GM19023 (cell line): ENCODE data around the gene UCHL3.
"Not testable (repeated sequence)": the region's sequence is repeated elsewhere in the genome, so short reads cannot be mapped to it uniquely, and the experiment has no call there.

ENCODE experiments used
- ATAC-seq: cut with Tn5 transposase; IDR thresholded peaks from one replicate; pipeline ENCODE4 v1.9.1; 2021; ENCODE audit warnings: mild to moderate bottlenecking, moderate library complexity; ENCODE audit not compliant: unreplicated experiment

The UCHL3 gene

GRCh38 chr13:75549262-75550158, at the start of gene UCHL3:
TSS of gene UCHL3 (plus strand) at chr13:75549791. CDS start at chr13:75549821, 30 bp downstream.
- ATAC-seq = peak; percentile 97

DNA sequence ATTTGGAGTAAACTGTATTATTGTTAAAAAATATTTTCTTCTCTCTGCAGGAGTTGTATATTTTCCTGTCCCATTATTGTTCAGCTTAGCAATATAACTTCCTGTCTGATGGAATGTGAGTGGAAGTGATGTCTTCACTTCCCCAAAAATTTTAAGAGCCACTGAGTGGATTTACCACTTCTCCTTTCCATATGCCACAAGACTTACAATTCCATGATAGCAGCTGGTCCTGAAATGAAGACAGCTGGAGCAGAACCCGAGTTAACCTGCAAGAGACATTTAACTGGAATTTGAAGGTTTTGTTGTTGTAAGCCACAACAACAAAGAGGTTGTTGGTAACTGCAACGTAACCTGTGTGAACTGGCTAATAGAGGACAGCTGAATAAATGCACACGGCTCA, 44.3 kb upstream of the UCHL3 start:
- ATAC-seq = no peak

GRCh38 chr13:75506018-75506417, 43.6 kb upstream of the UCHL3 start:
- ATAC-seq = no peak

DNA sequence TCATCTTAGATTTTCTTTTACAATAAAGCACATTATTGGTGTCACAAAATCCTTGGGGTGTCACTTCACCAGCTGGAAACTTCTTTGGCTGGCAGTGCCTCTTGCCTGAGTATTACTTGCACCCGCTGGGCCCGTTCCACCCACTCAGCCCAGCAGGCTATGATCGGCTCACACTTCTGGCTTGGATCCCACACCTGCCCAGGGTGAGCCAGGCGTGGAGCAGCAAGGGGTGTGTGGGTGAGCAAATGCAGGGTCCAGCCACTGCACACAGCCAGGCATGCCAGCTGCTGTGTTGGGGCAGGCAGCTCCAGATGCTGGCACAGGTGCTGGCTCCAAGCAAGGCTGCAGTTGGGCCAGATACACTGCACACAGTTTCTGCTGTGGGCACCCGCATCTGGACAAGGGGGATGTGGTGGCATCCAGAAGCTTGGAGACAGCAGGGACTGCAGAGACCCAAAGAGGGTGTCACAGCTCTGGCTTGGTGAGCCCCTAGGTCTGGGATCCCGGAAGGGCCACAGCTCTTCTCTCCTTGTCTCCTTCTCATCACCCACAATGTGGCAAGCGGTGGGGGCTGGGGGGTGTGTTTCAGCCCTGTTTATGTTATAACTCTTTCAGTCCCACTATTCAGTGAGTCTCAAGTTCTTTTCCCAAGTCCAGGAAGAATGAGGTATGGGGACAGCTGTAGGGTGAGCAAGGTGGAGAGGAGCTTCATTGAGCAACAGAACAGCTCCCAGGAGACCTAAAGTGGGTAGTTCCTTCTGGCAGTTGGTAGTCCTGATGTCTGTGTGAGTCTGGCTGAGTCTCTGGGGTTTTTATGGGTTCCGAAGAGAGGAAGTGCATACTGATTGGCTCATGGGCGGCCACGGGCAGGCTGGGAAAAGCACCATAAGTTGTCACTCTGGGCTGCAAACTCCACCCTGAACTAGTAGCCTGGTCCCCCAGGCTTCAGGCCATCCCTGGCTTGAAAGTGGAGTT, 42.3 kb upstream of the UCHL3 start:
- no peak for ATAC-seq

- no peak for ATAC-seq
Measured at GRCh38 chr13:75508002-75508548, 41.5 kb upstream of the UCHL3 start.

DNA sequence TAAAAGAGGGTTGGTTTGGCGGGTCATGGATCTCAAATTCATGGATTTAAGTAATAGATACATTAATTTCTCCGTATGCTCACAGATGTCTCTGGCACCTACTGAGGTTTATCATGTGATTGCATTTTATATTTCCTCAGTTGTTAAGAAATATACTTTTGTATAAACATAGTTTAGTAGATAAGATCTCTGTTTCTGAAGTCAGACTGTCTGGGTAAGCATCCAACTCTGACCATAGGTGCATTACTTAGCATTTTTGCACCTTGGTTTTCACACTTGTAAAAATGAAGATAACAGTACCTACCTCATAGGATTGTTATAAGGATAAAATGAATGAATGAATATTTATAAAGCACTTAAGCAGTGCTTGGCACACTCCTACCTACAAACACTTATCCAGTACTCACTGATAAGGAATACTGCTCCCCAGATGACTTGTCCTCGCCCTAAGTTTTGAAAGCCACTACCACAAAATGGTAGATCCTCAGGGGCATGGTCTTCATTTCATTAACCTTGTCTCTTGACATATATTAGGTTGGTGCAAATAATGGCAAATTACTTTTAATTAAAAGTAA, 38.5 kb upstream of the UCHL3 start:
- ATAC-seq = no peak

DNA sequence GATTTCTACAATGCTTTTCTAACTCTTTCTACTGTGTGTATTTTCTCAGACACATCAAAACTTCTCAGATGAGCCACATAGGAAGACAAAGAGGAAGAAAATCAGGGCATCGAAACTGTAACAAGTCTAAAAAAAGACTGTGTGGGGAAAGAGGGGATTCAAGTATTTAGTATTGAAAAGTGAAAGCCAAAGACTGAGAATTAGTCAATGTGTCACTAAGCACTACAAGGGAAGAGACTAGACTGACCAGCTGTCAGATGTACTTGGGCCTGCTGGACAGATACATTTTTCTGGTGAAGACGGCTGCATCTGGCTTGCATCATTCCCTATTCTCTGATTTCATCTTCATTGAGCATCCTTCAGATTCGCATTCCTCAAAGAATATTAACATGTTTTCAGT, 37.3 kb upstream of the UCHL3 start:
- ATAC-seq = peak; percentile 86

GRCh38 chr13:75513271-75513670, 36.3 kb upstream of the UCHL3 start:
- ATAC-seq = no peak

- ATAC-seq = no peak
Measured at GRCh38 chr13:75514080-75514995, 35.3 kb upstream of the UCHL3 start.

DNA sequence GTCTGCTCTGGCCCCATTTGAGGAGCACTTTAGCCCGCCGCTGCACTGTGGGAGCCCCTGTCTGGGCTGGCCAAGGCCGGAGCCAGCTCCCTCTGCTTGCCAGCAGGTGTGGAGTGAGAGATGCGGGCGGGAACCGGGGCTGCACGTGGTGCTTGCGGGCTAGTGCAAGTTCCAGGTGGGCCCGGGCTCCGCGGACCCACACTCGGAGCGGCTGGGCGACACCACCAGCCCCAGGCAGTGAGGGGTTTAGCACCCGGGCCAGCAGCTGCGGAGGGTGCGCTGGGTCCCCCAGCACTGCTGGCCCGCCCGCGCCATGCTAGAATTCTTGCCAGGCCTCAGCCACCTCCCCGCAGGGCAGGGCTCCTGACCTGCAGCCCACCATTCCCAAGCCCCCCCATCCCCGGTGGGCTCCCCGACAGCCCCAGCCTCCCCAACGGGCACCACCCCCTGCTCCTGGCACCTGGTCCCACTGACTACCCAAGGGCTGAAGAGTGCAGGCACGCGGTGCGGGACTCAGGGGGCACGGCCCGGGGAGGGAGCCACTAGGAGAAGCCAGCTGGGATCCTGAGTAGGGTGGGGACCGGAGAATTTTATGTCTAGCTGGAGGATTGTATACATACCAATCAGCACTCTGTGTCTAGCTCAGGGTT, 31.0 kb upstream of the UCHL3 start:
- no peak for ATAC-seq

GRCh38 chr13:75521956-75522355, 27.6 kb upstream of the UCHL3 start:
- ATAC-seq = no peak

DNA sequence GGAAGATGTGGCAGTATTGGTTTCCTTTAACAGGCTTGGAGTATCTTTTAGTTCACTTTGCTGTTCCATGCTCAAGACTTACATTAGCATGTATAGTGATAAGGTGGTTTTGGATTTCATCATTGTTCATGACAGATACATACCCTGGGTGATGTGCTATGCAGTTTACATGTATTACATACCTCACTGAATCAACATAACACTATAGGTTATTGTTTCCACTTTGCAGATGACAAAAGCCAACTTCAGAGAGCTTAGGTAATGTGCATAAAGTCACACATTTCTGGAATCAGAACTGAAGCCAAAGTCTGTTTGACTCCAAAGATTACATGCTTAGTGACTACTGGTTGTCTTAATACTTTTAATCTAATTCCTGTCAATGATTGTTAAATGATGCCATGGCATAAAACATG, 19.0 kb upstream of the UCHL3 start:
- ATAC-seq = no peak

DNA sequence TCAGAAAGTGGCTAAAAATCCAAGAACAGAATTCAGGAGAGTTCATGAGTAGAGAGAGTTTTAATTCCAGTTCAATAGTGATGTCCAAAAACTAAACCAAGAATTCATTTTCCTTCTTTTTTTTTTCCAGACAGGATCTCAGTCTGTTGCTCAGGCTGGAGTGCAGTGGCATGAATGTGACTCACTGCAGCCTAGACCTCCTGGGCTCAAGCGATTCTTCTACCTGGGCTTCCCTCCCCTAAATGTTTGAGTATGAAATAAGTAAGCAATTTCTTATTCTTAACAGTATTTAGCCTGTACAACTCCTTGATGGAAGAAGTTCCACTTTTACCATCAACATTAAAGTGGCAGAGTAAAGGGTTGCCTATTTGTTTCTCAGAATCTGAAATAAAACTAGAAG, 15.7 kb upstream of the UCHL3 start:
- no peak for ATAC-seq

DNA sequence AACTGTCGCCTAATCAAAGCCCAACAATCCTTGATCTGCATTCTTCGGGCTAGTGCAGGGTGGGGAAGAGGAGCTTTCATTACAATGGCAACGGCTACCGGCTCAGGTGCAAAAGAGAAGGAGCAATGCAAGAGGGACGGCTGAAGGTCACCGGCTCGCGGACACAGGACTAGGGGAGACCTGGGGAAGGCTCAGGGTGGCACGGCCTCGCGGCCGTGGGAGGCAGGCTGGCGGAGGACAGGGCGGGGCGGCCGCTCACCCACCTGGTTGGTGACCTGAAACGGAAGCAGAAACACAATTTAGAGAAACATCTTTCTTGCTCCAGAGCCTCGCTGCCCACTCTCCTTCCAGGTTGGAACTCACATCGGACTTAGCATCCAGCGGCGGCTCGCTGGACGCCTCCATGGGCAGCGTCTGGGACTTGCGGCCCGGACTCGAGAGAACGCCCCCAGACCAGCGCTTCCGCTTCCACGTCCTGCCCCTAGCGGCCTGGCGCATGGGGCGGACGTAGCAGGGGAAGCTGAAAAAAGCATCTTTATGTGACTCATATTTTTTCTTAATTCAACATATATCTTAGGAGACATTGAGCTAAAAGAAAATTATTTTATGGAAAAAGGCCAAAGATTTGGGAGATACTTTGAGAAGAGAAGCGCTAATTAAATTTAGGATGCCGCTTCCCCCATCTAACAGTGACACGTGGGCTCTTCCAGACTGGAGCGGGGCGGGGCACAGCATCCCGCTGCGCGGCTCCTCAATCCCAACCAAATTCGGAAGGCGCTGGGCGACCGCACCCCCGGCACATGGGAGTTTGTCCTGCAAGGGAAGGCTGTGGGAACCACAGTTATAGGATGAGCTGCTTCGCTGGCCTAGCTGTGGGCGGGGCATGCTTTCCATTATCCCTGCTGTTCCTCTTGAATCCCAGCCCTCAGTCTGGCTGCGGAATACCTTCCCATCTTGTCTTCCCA, 11.9 kb upstream of the UCHL3 start, which contains the start of gene COMMD6:
COMMD6 (minus strand) TSS at position 441 of the 965 bp plus-strand sequence; CDS start at position 405, 36 bp downstream.
- peak; percentile 99 for ATAC-seq

DNA sequence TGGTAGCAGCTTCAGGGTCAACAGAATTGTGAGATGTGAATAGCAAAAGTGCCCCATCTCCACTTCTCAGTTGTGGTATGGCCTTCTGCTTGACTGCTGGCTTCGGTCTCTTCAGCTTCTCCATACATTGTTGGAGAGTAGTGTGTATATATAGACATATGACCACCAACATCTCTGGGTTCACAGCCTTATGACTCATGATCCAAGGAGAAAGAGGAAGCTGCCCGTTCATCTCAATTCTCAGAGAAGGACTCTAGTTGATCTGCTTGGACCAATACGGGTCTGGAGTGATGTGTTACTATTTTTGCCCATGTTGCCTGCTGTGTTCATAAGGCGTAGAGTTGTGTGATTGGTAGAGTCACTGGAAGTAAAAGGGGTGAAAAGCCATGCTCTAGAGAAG, 8.3 kb upstream of the UCHL3 start:
- no peak for ATAC-seq

DNA sequence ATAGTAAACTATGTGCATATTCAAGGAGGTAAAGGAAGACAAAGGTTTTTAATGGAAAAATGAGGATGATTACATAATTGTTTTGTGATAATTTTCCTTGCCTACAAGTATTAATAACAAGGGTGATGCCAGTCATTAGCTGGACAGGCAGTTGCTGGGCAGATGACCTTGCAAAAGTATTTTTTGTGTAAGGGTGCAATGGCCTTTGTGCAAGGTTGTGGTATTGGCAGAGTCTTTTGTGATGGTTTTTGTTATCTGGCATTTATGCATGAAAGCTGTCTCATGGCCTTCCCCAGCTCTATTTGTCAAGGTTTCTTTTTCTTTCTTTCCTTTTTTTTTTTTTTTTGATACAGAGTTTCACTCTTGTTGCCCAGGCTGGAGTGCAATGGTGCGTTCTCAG, 7.6 kb upstream of the UCHL3 start:
- no peak for ATAC-seq

DNA sequence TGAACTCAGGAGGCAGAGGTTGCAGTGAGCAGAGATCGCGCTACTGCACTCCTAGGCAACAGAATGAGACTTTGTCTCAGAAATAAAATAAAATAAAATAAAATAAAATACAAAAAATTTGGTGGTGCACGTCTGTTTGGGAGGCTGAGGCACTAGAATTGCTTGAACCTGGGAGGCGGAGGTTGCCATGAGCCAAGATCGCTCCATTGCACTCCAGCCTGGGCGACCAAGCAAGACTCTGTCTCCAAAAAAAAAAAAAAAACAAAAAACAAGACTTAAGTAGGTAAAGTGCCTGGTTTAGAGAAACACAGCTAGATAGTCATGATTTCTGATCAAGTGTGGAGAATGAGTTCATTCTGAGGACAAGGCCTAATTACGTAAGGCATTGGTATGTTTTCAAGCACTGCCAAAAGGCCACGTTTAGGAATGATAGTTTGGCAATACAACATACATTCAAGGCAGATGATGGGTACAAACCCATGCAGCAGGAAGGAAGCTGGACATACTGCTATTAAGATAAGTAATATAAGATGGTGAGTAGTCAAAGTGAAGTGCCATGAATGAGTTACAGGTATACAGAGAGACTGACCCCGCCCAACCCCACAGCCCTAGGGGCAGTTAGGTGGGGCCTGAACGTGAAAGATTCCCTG, 4.8 kb upstream of the UCHL3 start:
- ATAC-seq = no peak

DNA sequence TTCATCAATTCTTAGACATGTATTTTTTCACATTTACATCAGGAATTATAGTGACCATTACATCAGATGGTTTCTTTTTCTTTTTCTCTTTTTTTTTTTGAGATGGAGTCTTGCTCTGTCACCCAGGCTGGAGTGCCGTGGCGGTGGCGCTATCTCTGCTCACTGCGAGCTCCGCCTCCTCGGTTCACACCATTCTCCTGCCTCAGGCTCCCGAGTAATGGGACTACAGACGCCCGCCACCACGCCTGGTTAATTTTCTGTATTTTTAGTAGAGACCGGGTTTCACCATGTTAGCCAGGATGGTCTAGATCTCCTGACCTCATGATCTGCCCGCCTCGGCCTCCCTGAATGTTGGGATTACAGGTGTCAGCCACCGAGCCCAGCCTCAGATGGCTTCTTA, 4.2 kb upstream of the UCHL3 start:
- ATAC-seq = not testable (repeated sequence)
